ENCODE results near the gene NAALADL2.

DNA sequence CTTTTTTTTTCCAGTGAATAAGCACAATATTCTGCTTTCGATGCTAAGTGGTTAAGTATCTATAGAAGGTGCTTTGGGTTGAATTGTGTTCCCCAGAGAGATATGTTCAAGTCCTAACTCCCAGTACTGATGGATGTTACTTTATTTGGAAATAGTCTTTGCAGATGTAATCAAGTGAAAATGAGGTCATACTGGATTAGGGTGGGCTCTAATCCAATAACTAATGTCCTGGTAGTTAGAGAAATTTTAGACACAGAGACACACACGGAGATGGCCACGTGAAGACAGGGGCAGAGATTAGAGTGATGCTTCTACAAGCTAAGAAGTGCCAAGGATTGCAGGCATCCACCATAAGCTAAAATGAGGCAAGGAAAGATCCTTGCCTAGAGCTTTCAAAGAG is 662.3 kb downstream of the NAALADL2 start:
- TF ChIP-seq, protein P1, sequence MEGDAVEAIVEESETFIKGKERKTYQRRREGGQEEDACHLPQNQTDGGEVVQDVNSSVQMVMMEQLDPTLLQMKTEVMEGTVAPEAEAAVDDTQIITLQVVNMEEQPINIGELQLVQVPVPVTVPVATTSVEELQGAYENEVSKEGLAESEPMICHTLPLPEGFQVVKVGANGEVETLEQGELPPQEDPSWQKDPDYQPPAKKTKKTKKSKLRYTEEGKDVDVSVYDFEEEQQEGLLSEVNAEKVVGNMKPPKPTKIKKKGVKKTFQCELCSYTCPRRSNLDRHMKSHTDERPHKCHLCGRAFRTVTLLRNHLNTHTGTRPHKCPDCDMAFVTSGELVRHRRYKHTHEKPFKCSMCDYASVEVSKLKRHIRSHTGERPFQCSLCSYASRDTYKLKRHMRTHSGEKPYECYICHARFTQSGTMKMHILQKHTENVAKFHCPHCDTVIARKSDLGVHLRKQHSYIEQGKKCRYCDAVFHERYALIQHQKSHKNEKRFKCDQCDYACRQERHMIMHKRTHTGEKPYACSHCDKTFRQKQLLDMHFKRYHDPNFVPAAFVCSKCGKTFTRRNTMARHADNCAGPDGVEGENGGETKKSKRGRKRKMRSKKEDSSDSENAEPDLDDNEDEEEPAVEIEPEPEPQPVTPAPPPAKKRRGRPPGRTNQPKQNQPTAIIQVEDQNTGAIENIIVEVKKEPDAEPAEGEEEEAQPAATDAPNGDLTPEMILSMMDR (IDR thresholded peaks at IDR 0.05), result no peak
- no peak for TF ChIP-seq EZH2 (IDR thresholded peaks at IDR 0.05; ENCODE audit: borderline replicate concordance, insufficient read depth, low read depth, low read length, poor library complexity, severe bottlenecking)

All from B cell (primary cell).